AML-193 (cell line): ENCODE measurements around the gene LTBP1.

ENCODE experiments used
- DNase-seq, 2 experiments: peaks; one replicate each; lab custom pipeline; 2025; lab: John Stamatoyannopoulos, UW

Gene LTBP1

DNA sequence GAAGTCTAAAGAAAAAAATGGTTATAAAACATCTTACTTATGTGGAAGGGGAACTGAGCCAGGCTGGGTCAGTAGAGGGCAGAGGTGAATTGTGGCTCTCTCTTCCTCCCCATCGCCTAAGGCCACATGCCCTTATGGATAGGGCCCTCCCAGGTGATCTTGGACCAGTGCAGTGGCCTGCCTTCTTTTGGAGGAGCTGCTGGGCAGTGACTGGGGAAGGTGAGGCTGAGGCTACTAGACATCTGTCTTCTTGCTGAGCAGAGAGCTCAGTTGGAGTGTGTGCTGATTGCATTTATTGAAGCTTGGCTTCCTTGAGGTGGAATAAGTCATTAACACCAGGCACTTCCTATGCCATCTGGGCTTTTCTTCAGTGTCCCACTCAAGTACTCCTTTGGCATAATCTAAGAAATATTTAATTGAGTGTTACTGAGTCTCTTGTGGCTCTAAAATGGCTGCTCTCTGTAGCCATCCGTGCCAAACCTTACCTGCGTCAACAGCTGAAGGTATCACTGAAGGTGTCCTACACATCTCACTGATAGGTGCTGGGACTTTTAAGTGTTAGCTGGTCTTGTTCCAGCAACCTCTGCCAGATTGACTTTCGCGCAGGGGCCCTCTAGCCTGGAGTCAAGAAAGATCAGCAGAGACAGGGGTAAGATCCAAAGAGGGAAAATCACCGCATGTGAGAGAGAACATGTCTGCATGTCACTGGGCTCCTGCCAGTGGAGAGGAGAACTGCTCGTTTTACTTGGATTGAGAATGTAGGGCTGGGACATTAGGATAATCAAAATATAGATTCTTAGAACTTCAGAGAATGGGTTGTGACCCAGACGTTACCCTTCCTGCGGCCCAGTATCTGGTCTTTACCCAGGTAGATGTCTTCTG is 256.1 kb downstream of the LTBP1 start:
- no peak for DNase-seq

DNA sequence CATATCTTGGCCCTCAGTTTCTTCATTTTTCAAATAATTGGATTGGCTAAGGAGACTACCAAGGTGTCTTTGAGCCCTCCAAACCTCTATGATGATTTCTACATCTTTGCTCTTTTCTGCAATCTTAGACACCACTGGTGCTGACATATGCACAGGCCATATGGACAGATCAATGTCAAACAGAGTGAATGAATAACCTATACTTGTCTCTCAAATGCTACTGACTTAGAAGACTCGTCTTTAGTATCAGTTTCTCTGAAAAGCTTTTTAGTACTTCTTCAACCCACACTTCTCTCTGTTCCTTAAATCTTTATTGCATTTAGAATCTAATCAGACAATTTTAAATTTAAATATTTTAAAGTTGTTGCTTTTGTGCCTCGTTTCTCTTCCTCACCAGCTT is 258.2 kb downstream of the LTBP1 start:
- no peak for DNase-seq

DNA sequence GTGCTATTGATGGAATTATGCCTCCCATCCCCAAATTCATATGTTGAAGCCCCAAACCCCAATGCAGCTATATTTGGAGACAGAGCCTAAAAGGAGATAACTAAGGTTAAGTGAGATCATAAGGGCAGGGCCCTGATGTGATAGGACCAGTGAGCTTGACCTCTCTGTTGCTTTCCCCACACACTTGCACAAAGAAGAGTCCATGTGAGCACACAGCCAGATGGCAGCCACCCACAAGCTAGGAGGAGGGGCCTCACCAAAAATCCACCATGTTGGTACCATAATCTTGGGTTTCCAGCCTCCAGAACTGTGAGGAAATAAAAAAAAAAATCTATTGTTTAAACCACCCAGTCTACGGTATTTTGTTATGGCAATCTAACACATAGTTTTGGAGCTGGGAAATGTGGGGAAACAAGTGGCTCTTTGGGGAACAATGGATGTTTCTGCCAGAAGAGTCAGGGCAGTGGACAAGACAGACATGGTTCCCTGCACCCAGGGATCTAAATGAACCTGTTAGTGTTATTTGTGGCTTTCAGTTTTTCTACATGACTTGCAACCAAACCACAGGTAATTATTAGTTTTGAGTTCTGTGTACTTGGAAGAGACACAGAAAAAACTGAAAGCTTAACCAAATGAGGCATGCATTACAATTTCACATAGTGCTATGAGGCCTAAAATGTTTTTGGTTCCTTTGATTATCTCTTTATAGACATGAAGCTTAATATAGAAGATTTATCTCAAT is 259.1 kb downstream of the LTBP1 start:
- DNase-seq: no peak

DNA sequence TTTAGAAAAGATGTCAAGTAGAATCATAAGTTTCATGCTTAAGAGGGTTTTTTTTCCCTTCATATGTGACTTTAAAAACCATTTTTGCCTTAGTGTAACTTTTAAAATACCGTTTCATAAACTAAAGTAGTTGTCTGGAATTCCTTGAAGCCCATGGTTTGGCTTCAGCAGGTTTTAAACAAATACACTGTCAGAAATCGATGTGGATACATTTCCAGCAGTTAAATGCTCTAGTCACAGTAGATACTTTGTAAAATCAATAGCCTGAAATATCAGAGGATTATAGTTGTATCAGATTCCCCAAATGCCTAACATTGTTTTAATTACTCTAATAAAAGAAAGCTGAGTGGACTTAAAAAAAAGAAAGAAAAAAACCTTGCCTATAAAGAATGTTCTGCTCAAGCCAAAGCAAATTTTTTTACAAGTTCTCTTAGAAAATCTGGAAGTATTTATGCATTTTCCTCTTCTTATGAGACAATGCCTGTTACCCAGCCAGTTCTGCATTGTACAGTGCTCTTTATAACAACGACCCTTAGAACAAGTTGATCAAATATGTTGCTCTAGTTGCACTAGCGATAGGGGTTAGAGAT is 260.5 kb downstream of the LTBP1 start:
- DNase-seq: no peak

DNA sequence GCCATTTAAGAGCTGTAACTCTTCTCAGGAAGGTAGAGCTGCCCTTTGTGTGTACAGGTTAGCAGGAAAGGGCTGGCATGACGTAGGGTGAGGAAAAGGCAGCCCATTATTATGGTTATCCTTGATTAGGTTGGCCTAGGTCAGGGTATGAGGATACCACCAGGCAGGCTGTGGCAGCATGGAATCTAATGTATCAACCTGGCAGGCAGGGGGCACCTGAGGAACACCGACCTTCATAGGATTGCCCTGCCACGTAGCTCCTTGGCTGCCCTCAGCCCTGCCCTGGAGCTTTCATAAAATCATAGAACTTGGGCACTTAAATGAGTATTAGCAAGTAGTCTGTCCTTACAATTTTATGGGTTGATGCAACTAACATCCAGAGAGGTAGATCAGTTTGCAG is 261.6 kb downstream of the LTBP1 start:
- no peak for DNase-seq

DNA sequence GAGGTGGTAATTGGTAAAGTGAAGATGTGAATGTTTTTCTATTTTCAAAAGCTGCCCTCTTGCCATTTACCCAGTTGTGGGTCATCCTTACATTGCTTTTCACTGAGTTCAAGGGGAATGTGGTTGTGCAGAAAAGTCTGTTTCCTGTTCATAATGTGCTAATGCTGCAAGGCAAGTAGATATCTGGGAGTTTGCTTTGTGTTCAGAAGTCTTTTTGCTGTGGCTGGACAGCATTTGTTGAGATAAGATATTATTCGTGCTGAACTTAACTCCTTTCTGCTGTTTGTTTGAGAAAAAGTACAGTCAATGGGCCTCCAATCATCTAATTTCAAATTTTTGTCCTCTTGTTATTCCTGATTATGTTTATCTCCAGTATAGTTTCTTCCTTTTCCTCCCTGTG is 263.2 kb downstream of the LTBP1 start:
- DNase-seq: no peak

DNA sequence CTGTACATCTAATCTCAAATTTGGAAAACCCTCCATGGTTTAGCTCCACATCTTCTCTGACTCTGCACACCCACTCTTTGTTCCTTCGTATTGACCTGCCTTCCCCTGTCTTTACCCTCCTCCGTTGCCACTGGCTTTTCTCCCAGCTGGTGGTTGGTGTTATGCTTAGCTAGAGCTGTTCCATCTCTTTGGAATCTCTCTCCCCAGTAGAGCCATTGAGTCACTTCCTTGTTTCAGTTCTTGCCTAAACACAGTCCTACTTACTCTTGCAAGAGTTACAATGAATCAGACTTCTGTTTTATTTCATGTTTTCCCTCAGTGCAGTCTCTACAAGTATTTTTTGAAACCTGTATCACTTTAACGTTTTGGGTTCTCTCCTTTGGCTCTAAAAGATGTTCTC is 263.9 kb downstream of the LTBP1 start:
- DNase-seq: no peak

DNA sequence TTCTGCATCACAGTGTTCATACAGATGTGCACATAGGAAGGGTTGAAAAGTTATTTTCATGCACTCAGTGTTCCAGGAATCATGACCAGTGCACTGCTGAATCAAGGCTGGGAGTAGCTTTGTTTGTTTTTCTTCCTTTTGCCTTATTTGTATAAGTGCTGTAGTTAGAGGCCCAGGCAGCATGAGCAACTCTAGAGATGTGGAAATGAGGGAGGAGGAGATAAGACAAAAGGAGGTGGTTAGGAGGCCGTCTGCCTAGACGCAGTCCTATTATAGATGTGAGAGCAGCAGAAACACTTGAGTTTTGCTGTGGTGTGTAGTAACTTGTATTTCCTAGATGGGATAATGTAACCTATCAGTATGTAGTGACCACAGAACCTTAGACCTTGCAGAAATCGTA is 265.4 kb downstream of the LTBP1 start:
- DNase-seq: no peak

DNA sequence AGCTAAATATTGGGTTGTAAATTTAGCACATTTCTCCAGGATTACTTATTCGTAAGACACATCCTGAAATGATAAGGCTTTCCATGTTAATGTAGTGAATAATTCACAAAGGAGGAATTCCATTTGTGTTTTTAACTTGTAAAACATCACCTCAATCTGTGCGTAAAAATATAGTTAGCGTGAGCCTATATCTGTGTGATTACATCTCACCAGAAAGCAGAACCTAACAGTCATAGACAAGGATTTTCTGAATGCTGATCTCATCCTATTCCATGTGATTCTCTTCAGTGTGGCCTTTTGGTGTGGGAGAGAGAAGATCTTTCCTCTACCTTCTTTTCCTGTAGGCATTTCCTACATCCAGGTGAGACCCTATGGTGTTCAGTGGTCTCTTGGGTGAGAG is 266.5 kb downstream of the LTBP1 start:
- DNase-seq: no peak

DNA sequence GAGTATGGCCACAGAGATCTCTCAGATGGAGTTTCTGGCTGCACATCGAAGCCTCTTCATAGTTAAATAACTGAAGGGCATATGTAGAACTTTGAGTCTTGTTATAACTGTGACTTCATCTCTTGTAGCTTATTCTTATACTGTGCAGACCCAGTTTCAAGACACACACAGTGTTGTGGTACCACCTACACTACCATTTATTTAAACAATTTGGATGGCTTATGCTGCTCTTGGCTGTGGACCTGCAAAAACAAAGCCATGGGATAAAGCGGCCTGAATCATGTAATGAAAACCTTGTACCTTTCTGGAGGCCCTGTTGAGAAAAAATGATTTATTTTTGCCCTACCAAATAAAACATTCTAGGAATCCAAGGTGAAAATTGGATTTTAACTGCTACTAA is 266.9 kb downstream of the LTBP1 start:
- DNase-seq: no peak

DNA sequence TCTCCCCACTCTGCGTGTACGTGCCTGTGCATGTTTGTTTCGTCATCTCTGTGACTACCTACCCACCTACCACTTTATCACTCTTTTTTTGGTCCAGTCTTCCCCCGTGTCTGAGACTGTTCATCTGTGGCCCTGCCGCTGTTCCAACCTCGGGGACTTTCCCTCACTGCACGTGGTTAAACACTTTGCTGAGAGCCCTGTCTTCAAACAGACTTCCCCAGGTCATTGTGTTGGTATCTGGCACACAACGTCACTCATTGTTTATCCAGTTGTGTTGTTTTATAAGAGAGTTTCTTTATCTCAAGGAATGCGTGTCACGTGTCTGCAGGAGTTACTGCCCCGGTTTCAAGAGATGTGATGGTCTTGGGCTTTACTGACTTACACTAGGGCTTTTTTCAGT is 267.7 kb downstream of the LTBP1 start:
- no peak for DNase-seq

DNA sequence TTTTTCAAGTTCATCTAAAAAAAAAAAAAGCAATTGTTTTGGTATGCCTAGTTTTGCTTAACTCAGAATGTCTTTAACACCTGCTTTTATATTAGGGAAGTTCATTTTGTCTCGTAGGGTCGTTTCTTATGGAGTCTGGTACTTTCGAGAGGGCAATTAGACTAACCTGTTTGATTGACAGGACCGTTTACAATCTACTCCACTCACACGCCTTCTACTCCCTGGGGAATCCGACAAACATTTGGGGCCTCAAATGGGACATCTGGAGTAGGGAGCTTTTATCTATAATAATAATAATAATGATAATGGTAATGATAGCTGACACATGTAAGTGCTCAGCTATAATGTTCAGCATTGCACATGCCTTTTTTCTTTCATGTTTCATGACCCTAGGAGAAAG is 268.1 kb downstream of the LTBP1 start:
- DNase-seq: no peak

DNA sequence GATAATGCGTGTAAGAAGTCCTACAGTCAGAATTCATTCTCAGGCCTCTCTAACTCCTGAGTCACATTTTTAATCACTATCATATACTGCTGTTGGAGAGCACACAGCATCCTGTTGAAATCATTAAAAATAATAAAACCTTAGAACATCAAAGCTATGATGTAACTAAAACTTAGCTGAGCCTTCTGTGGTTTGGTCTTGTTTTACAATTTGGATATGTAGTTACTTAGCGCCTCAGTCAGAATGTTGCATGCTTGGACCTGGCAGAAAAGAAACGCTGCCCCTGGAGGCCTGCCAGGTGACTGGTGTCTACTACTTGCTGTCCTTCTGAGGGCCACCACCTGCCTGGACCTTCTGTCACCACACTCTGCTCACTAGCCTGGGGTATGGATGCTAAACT is 268.5 kb downstream of the LTBP1 start:
- no peak for DNase-seq

DNA sequence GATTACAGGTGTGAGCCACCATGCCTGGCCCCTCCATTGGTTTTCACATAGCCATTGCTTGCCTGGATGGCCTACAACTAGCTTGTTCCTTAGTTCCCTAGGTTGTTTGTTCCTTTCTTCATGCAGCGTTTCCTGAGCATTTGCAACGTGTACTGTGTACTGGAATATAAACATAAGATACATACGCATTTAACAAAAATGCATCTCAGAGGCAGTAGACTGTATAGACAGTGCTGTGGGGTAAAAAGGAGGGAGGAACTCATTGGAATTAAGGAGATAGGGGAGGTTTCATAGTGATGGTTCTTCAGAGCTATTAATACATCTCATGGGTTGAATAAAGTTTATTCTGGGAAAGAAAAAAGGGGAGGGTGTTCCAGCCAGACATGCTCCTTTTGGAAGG is 269.2 kb downstream of the LTBP1 start:
- DNase-seq: no peak

DNA sequence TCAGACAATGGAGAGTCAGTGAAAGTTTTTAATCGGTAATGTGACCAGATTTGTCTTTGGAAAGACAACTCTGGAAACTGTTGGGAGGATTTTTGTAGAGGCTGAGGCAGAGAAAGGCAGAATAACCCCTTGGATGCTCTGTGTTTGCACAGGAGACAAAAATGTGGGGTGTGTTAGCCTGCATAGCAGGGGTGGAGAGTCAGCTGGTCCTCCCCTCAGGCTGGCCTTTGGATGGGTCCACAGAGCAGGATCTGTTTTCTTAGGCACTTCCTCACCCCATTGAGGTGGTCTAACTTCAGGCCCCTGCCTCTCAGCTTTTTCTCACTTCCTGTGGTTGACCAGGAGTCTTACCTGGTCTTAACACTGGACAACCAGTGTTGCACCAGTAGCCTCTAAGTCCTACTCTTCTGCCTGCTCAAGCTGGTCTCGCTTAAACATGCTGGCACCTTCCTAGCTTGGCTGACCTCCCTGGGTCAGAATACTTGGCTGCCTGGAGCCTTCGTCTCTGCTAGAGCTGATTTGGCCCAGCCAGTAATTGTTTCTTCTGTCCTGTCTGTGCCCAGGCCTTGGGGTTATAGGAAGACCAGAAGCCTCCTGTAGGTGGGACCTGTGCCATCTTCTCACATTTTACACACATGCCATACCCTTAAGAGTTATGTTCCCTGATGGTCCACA is 269.9 kb downstream of the LTBP1 start:
- DNase-seq: no peak

DNA sequence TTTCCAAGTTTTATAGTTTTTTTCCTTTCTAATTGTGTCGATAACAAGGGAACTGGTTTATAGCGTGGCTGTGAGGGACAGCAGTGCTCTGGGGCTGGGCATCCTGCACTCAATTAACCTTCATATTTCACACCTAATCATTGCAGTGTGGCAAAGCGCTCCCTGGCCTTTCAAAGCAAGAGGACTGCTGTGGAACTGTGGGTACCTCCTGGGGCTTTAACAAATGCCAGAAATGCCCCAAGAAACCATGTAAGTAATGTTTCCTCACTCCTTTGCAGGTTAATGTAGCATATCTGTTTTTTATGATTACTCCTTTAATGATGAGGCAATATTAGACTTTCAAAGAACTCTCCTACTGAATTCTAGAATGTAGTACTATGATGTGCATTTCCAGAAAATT is 270.7 kb downstream of the LTBP1 start:
- DNase-seq: no peak

DNA sequence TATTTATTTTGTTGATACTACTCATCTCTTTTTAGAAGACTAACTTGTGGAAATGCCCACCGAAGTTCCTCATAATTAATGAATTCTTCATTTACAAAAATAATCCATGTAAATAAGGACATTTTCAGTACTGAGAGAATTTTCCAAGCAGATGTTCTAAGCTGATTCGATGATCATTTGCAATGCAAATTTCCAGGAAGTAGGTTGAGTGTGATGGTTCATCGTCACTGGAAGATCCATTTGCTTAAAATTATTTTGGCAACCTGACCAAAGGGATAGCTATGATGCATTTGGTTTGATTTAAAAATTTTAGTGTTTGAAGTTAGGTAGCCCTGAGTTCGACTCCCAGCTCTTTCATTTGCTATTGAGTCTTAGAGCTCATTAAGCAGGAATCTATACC is 272.4 kb downstream of the LTBP1 start:
- no peak for DNase-seq

DNA sequence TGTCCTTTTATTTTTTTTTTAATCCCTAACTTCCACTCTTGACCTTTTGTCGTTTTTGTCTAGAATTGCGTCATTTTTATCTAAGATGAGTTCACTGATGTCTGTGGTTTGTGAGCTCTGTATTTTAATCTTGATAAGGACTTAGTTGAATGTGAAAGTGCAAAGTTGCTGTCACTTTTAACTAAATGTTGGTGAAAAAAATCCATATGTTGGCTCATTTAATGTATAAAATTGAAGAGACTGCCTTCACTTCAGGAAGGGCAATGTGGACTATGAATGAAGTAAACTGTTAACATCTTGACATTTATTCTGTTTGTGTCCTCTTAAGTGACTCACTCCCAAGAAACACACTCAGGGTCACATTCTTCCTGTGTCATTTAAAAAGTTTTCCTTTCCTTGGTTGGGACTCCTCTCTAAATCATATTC is 273.1 kb downstream of the LTBP1 start:
- DNase-seq: no peak

DNA sequence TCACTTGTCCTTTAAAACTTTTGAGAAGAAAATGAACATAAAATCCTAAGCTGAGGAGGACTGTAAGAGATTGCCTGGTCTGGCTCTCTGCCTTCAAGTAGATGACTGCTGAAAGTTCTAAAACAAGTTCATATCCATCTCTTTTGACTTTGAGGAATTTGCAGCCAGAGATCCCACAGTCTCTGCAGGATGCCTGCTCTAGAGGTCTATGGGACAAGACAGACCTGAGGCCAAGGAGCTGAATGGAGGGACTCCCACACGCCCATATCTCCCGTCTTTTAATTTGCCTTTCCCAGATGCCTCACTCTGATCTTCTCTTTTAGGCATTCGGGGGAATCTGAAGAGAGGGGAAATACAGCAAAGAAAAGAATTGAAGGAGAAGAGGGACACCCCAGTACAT is 273.8 kb downstream of the LTBP1 start:
- no peak for DNase-seq

DNA sequence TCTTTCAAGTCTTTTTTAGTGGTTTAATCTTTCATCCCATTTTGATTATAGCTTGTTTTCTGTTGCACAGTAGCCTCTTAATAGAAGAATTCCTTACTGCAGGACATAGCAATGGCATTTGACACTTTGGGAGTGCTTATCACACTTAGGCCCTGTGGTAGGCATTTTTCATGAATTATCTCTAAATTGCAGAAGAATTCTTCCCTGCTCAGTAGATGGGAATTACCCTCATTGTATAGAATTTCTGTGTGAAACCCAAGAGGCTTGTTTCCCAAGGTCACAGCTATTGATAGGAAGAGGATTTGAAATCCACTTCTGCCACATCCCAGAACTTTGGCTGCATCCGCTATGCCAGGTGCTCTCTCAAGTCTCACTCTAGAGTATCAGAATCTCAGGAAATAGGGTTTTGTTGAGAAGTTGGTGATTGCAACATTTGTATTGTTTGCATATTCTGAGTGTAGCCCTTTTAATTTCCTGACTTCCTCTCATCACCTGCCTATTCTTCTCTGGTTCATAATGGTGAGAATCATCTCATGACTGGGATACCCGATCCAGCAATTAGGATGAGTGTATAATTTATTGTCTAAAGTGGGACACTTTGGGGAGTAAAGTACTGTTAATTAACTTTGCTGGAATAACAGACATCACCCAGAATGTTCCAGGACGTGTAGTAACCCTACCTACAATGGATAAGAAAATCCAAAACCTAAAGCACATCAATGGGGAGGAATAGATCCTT is 274.5 kb downstream of the LTBP1 start:
- no peak for DNase-seq

DNA sequence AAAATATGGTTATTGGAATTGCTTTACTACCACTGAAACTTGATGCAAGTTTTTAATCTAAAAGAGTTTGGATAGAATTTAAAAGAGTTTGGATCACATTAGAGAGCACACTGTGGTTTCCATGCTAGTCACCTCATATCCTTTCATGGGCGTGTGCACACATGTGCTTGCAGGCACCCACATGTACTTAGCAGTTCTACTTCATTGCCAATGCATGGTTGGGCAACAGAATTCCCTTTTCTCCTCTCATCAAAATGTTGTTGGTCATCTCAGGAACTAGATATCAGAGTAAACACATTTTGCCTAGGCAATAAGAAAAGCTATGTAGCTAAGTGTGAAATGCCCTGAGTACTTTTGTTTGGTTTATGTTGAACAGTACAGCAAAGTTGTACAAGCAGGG is 275.6 kb downstream of the LTBP1 start:
- no peak for DNase-seq

DNA sequence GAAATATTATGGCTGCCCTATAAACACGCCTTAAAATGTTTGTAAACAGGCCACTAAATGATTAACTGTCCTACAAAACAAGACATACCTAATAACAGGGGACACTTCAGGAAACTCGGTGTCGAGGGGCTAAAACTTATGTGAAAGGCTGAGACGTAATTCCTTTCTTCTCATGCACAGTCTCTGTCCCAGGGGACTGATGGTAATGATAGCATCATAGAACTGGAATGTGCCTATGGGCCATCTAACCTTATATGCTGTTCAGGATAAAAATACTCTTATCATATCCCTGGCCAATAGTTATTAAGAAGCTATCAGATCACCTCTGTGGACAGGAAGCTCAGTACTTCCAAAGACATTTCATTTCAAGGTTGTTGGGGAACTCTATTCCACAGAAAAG is 277.1 kb downstream of the LTBP1 start:
- no peak for DNase-seq
